ENCODE measurements around the gene USP43. TPM values are rescaled to one million over a fixed set of nuclear protein-coding genes. Genes with fewer than 3 reads are reported as not detected.

USP43 gene
- total RNA-seq, 1 donor from 2014 or later, result 0.90 TPM

DNA sequence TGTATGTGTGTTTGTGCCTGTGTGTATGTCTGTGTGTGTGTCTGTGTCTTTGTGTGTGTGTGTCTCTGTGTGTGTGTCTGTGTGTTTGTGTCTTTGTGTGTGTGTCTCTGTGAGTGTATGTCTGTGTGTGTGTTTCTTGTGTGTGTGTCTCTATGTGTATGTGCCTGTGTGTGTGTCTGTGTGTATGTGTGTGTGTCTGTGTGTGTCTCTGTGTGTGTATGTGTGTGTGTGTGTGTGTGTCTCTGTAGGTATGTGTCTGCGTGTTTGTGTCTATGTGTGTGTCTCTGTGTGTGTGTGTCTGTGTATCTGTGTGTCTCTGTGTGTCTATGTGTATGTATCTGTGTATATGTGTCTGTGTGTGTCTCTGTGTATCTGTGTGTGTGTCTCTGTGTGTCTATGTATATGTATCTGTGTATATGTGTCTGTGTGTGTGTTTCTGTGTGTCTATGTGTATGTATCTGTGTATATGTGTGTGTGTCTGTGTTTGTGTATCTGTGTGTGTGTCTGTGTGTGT, 70.2 kb downstream of the USP43 start:
- no peak for DNase-seq (ENCODE audit: low spot score)
- no peak overlapping the region for H3K4me3 Mint-ChIP-seq (ENCODE audit: unreplicated experiment)
- H3K27ac Mint-ChIP-seq (ENCODE audit: unreplicated experiment), result no peak overlapping the region
- no peaks in the 10 kb centered on the region for H3K9me3 Mint-ChIP-seq (ENCODE audit: unreplicated experiment)
- no peaks in the 10 kb centered on the region for H3K4me1 Mint-ChIP-seq (ENCODE audit: unreplicated experiment)
- H3K27me3 Mint-ChIP-seq (ENCODE audit: unreplicated experiment), result peaks cover 4% of the 10 kb centered on the region
- H3K36me3 Mint-ChIP-seq (ENCODE audit: low read depth, unreplicated experiment), result peaks cover 3% of the 10 kb centered on the region
- TF ChIP-seq, protein P1, sequence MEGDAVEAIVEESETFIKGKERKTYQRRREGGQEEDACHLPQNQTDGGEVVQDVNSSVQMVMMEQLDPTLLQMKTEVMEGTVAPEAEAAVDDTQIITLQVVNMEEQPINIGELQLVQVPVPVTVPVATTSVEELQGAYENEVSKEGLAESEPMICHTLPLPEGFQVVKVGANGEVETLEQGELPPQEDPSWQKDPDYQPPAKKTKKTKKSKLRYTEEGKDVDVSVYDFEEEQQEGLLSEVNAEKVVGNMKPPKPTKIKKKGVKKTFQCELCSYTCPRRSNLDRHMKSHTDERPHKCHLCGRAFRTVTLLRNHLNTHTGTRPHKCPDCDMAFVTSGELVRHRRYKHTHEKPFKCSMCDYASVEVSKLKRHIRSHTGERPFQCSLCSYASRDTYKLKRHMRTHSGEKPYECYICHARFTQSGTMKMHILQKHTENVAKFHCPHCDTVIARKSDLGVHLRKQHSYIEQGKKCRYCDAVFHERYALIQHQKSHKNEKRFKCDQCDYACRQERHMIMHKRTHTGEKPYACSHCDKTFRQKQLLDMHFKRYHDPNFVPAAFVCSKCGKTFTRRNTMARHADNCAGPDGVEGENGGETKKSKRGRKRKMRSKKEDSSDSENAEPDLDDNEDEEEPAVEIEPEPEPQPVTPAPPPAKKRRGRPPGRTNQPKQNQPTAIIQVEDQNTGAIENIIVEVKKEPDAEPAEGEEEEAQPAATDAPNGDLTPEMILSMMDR (IDR thresholded peaks at IDR 0.05; ENCODE audit: unreplicated experiment), result no peak

DNA sequence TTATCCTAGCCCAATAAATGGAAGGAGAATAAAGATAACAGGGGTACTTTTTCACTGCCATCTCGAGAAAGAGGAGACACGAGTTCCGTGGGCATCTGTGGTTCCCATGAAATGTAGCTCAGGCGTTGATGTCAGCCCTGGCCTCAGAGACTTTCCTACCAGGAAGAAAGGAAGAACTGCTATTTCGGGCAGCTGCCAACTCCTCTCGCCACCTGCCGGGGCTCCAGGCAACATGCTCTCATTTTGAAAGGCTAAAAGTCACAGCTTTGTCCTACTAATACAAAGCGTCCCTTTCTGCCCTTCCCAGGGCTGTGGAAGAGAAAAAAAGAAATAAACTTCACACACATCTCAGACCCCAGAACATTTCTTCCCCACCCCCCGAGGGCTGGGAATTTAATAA, 80.3 kb downstream of the USP43 start:
- Mint-ChIP-seq H3K36me3 (ENCODE audit: low read depth, unreplicated experiment) (no peaks in the 10 kb centered on the region), H3K4me3 (ENCODE audit: unreplicated experiment) (no peak overlapping the region), H3K9me3 (ENCODE audit: unreplicated experiment) (no peaks in the 10 kb centered on the region), H3K27ac (ENCODE audit: unreplicated experiment) (no peak overlapping the region), H3K4me1 (ENCODE audit: unreplicated experiment) (no peaks in the 10 kb centered on the region), H3K27me3 (ENCODE audit: unreplicated experiment) (no peaks in the 10 kb centered on the region)
- no peak for DNase-seq (ENCODE audit: low spot score)
- TF ChIP-seq, protein P1 (IDR thresholded peaks at IDR 0.05; ENCODE audit: unreplicated experiment), result no peak

DNA sequence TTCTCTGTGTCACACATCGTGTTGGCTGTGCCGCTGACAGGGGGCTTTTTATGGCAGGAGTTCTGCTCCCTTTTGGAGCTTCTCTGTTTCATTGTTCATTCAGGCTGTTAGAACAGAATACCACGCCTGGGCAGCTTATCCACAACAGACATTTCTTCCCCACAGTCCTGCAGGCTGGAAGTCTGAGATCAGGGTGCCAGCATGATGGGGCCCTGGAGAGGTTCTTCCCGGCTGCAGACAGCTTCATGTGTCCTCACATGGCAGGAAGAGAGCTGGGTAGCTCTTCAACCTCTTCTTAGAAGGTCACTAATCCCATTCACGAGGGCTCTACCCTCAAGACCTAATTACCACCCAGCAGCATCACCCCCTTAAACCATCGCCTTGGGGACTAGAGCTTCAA, 81.0 kb downstream of the USP43 start:
- Mint-ChIP-seq H3K9me3 (ENCODE audit: unreplicated experiment) (no peaks in the 10 kb centered on the region), H3K4me1 (ENCODE audit: unreplicated experiment) (no peaks in the 10 kb centered on the region), H3K27me3 (ENCODE audit: unreplicated experiment) (no peaks in the 10 kb centered on the region), H3K4me3 (ENCODE audit: unreplicated experiment) (no peak overlapping the region), H3K27ac (ENCODE audit: unreplicated experiment) (no peak overlapping the region), H3K36me3 (ENCODE audit: low read depth, unreplicated experiment) (no peaks in the 10 kb centered on the region)
- no peak for DNase-seq (ENCODE audit: low spot score)
- TF ChIP-seq, protein P1 (IDR thresholded peaks at IDR 0.05; ENCODE audit: unreplicated experiment), result no peak

DNA sequence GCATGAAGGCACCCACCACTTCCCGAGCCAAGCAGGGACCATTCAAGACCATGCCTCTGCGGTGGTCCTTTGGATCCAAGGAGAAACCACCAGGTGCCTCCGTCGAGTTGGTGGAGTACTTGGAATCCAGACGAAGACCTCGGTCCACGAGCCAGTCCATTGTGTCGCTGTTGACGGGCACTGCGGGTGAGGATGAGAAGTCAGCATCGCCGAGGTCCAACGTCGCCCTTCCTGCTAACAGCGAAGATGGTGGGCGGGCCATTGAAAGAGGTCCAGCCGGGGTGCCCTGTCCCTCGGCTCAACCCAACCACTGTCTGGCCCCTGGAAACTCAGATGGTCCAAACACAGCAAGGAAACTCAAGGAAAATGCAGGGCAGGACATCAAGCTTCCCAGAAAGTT, 82.7 kb downstream of the USP43 start:
- Mint-ChIP-seq H3K36me3 (ENCODE audit: low read depth, unreplicated experiment) (no peaks in the 10 kb centered on the region), H3K4me3 (ENCODE audit: unreplicated experiment) (no peak overlapping the region), H3K27ac (ENCODE audit: unreplicated experiment) (no peak overlapping the region), H3K9me3 (ENCODE audit: unreplicated experiment) (no peaks in the 10 kb centered on the region), H3K27me3 (ENCODE audit: unreplicated experiment) (no peaks in the 10 kb centered on the region), H3K4me1 (ENCODE audit: unreplicated experiment) (no peaks in the 10 kb centered on the region)
- no peak for DNase-seq (ENCODE audit: low spot score)
- TF ChIP-seq, protein P1 (IDR thresholded peaks at IDR 0.05; ENCODE audit: unreplicated experiment), result no peak

DNA sequence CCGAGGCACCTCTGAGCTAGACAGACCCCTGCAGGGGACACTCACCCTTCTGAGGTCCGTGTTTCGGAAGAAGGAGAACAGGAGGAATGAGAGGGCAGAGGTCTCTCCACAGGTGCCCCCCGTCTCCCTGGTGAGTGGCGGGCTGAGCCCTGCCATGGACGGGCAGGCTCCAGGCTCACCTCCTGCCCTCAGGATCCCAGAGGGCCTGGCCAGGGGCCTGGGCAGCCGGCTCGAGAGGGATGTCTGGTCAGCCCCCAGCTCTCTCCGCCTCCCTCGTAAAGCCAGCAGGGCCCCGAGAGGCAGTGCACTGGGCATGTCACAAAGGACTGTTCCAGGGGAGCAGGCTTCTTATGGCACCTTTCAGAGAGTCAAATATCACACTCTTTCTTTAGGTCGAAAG, 83.2 kb downstream of the USP43 start:
- TF ChIP-seq, protein P1 (IDR thresholded peaks at IDR 0.05; ENCODE audit: unreplicated experiment), result no peak

More for the DNA sequence above, 83.2 kb downstream of the USP43 start:
- Mint-ChIP-seq H3K4me3 (ENCODE audit: unreplicated experiment) (no peak overlapping the region), H3K9me3 (ENCODE audit: unreplicated experiment) (no peaks in the 10 kb centered on the region), H3K27me3 (ENCODE audit: unreplicated experiment) (no peaks in the 10 kb centered on the region), H3K27ac (ENCODE audit: unreplicated experiment) (no peak overlapping the region), H3K4me1 (ENCODE audit: unreplicated experiment) (no peaks in the 10 kb centered on the region), H3K36me3 (ENCODE audit: low read depth, unreplicated experiment) (no peaks in the 10 kb centered on the region)
- DNase-seq (ENCODE audit: low spot score), result no peak
